ENCODE measurements around the gene CYB561D2. TPM values are rescaled to one million over a fixed set of nuclear protein-coding genes. Genes with fewer than 3 reads are reported as not detected.

Gene CYB561D2
- total and polyA plus RNA-seq, 2 of the 13 experiments (the other 11 are each of a cell fraction or from before 2014, with no cell fraction given) = 11.1 to 17.2 TPM

DNA sequence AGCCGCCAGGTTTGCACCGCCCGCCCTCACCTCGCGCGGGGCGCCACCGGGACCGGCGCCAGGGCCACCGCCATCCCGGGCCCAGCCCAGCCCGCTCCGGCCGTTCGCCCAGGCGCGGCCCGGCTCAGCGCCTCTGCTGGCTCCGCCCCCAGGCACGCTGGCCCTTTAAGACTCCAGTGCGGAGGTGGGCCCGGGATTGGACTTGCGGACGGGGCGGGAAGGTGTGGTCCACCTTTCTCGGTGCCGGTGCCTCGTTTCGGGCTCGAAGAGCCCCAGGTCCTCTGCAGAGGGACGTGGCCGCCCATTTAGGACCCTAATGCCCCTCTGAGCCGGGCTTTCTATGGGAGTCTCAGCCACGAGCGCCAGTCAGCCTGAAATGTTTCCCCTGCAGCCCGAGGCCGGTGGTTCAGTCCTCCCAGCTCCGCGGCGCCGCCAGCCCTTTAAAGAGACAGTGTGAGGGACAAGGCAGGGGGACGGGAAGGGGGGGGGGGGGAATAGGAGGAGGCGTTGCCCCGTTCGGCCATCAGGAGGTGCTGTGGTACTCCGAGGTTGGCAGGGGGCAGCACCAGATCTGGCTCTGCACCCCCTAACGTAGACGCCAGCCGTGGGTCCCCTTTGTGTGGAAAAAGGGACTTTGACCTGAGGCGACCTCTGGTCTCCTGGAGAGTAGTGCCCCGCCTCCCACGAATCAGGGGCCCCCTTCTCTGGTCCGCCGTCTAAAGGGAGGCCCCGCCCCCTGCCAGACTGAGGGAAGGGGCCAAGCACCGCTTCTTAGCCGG is 29.1 kb upstream of the CYB561D2 start (continued):
- TF ChIP-seq HDAC1 (CRISPR knock-in tag; IDR thresholded peaks at IDR 0.05) (peak; percentile 55), ZNF224 (CRISPR knock-in tag; IDR thresholded peaks at IDR 0.05) (no peak), ZMYM2 (CRISPR knock-in tag; IDR thresholded peaks at IDR 0.05) (peak; percentile 59; the same call in 1 of the 2 replicates), ARHGAP35 (CRISPR knock-in tag; IDR thresholded peaks at IDR 0.05; ENCODE audit: borderline replicate concordance) (no peak), ZNF101 (CRISPR knock-in tag; IDR thresholded peaks at IDR 0.05; ENCODE audit: borderline replicate concordance, low read depth) (no peak), ZNF83 (CRISPR knock-in tag; IDR thresholded peaks at IDR 0.05; ENCODE audit: borderline replicate concordance) (no peak), ZNF263 (CRISPR knock-in tag; IDR thresholded peaks at IDR 0.05) (no peak), ZNF530 (CRISPR knock-in tag; IDR thresholded peaks at IDR 0.05; ENCODE audit: low read depth) (no peak), RFXAP (CRISPR knock-in tag; IDR thresholded peaks at IDR 0.05; ENCODE audit: borderline replicate concordance) (peak; percentile 76; the same call in 1 of the 2 replicates), ASH2L (IDR thresholded peaks at IDR 0.05; ENCODE audit: insufficient read length, low read depth, low read length) (peak; percentile 92)
- TF ChIP-seq, protein P1, sequence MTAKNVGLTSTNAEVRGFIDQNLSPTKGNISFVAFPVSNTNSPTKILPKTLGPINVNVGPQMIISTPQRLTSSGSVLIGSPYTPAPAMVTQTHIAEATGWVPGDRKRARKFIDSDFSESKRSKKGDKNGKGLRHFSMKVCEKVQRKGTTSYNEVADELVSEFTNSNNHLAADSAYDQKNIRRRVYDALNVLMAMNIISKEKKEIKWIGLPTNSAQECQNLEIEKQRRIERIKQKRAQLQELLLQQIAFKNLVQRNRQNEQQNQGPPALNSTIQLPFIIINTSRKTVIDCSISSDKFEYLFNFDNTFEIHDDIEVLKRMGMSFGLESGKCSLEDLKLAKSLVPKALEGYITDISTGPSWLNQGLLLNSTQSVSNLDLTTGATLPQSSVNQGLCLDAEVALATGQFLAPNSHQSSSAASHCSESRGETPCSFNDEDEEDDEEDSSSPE (CRISPR knock-in tag; IDR thresholded peaks at IDR 0.05) = no peak; the same call in 1 of the 2 replicates
- TF ChIP-seq, protein P2, sequence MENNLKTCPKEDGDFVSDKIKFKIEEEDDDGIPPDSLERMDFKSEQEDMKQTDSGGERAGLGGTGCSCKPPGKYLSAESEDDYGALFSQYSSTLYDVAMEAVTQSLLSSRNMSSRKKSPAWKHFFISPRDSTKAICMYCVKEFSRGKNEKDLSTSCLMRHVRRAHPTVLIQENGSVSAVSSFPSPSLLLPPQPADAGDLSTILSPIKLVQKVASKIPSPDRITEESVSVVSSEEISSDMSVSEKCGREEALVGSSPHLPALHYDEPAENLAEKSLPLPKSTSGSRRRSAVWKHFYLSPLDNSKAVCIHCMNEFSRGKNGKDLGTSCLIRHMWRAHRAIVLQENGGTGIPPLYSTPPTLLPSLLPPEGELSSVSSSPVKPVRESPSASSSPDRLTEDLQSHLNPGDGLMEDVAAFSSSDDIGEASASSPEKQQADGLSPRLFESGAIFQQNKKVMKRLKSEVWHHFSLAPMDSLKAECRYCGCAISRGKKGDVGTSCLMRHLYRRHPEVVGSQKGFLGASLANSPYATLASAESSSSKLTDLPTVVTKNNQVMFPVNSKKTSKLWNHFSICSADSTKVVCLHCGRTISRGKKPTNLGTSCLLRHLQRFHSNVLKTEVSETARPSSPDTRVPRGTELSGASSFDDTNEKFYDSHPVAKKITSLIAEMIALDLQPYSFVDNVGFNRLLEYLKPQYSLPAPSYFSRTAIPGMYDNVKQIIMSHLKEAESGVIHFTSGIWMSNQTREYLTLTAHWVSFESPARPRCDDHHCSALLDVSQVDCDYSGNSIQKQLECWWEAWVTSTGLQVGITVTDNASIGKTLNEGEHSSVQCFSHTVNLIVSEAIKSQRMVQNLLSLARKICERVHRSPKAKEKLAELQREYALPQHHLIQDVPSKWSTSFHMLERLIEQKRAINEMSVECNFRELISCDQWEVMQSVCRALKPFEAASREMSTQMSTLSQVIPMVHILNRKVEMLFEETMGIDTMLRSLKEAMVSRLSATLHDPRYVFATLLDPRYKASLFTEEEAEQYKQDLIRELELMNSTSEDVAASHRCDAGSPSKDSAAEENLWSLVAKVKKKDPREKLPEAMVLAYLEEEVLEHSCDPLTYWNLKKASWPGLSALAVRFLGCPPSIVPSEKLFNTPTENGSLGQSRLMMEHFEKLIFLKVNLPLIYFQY (CRISPR knock-in tag; IDR thresholded peaks at IDR 0.05; ENCODE audit: borderline replicate concordance) = no peak
- TF ChIP-seq, protein P3, sequence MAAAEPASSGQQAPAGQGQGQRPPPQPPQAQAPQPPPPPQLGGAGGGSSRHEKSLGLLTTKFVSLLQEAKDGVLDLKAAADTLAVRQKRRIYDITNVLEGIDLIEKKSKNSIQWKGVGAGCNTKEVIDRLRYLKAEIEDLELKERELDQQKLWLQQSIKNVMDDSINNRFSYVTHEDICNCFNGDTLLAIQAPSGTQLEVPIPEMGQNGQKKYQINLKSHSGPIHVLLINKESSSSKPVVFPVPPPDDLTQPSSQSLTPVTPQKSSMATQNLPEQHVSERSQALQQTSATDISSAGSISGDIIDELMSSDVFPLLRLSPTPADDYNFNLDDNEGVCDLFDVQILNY (CRISPR knock-in tag; conservative IDR thresholded peaks at IDR 0.05) = no peak
- TF ChIP-seq, protein P4, sequence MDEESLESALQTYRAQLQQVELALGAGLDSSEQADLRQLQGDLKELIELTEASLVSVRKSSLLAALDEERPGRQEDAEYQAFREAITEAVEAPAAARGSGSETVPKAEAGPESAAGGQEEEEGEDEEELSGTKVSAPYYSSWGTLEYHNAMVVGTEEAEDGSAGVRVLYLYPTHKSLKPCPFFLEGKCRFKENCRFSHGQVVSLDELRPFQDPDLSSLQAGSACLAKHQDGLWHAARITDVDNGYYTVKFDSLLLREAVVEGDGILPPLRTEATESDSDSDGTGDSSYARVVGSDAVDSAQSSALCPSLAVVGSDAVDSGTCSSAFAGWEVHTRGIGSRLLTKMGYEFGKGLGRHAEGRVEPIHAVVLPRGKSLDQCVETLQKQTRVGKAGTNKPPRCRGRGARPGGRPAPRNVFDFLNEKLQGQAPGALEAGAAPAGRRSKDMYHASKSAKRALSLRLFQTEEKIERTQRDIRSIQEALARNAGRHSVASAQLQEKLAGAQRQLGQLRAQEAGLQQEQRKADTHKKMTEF (CRISPR knock-in tag; IDR thresholded peaks at IDR 0.05) = no peak; the same call in 1 of the 2 replicates
- TF ChIP-seq, protein P5, sequence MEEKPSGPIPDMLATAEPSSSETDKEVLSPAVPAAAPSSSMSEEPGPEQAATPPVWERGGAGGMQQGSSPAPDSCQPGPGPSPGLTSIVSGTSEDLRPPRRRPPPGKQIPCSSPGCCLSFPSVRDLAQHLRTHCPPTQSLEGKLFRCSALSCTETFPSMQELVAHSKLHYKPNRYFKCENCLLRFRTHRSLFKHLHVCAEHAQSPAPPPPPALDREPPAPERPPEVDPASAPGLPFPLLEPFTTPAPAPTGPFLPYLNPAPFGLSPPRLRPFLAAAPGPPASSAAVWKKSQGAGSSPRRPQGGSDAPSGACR (CRISPR knock-in tag; IDR thresholded peaks at IDR 0.05) = no peak
- TF ChIP-seq, protein P6, sequence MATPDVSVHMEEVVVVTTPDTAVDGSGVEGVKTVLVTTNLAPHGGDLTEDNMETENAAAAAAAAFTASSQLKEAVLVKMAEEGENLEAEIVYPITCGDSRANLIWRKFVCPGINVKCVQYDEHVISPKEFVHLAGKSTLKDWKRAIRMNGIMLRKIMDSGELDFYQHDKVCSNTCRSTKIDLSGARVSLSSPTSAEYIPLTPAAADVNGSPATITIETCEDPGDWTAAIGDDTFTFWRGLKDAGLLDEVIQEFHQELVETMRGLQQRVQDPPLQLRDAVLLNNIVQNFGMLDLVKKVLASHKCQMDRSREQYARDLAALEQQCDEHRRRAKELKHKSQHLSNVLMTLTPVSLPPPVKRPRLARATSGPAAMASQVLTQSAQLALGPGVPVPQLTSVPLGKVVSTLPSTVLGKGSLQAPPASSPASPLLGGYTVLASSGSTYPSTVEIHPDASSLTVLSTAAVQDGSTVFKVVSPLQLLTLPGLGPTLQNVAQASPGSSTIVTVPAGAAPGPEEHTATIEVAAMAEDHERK (CRISPR knock-in tag; IDR thresholded peaks at IDR 0.05; ENCODE audit: low read depth) = no peak
- TF ChIP-seq, protein P7, sequence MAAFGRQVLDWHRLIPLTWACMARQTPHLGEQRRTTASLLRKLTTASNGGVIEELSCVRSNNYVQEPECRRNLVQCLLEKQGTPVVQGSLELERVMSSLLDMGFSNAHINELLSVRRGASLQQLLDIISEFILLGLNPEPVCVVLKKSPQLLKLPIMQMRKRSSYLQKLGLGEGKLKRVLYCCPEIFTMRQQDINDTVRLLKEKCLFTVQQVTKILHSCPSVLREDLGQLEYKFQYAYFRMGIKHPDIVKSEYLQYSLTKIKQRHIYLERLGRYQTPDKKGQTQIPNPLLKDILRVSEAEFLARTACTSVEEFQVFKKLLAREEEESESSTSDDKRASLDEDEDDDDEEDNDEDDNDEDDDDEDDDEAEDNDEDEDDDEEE (CRISPR knock-in tag; IDR thresholded peaks at IDR 0.05) = no peak
